CD4-positive, alpha-beta T cell treated with Interleukin-2 at 100 ng/mL for 4 hours (primary cell): Measurements from ENCODE around the gene TRMT44.
"Not testable (repeated sequence)": the region's sequence is repeated elsewhere in the genome, so short reads cannot be mapped to it uniquely, and the experiment has no call there.

Experiments
- DNase-seq: peaks from one replicate; pipeline ENCODE4 v3.0.0-alpha.2; 2020; ENCODE audit warnings: low spot score

Gene TRMT44

GRCh38 chr4:8494983-8495548, 54.5 kb downstream of the TRMT44 start:
- DNase-seq, result no peak

DNA sequence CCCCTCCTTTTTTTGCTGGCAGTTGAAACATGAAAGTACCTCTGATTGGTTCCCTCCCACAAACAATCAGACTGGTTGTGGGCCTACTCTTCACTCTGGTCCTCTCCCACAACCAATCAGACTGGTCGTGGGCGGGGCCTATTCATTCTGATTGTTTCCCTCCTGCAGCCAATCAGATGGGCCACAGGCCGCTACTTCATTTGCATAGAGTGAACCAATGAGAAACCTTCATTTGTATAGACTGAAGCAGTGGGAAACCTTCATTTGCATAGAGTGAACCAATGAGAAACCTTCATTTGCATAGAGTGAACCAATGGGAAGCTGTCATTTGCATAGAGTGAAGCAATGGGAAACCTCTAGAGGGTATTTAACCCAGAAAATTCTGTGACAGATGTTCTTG, 55.2 kb downstream of the TRMT44 start:
- no peak for DNase-seq

GRCh38 chr4:8497762-8498161, 57.2 kb downstream of the TRMT44 start:
- no peak for DNase-seq

- no peak for DNase-seq
Observed at GRCh38 chr4:8500966-8501365, 60.4 kb downstream of the TRMT44 start.

DNA sequence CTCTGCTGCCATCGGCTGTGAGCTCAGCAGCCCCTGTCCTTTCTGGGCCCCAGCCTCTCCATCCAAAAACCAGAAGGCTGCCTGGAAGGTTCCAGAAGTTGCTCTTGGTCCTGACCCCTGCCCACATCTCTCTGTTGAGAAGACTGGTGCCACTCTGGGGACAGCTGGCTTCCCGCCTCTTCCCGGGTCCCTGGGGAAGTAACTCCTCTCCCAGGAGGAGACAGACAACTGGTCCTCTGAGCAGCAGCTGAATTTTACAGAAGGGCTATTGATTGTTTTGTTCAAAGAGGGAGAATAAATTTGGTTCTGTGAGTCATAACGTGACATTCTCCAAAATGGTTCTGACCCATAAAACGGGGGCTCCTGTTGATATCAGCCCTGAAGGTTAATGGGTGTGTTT, 61.2 kb downstream of the TRMT44 start:
- no peak for DNase-seq

- DNase-seq, result no peak
Observed at GRCh38 chr4:8502371-8502770, 61.8 kb downstream of the TRMT44 start.

GRCh38 chr4:8502836-8503585, 62.4 kb downstream of the TRMT44 start:
- no peak for DNase-seq

DNA sequence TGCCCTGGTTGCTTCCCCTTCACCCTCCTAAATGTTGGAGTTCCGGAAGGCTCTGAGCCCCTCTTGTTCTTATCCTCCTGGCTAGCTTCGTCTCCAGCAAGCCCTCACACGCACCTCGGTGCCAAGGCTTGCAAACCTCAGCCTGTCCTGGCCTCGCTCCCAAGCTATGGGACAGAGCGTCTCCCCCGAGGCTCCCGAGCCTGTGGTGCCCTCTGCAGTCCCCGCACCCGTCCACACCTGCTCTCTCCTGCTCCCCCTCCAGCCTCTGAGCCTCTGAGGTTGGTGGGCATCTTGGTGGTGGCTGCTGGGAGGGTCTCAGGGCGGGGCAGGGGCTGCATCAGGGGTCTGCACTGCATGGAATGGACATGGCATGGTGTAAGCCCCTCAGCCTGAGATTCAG, 63.2 kb downstream of the TRMT44 start:
- no peak for DNase-seq

- DNase-seq, result no peak
Observed at GRCh38 chr4:8504279-8505007, 63.9 kb downstream of the TRMT44 start.

DNA sequence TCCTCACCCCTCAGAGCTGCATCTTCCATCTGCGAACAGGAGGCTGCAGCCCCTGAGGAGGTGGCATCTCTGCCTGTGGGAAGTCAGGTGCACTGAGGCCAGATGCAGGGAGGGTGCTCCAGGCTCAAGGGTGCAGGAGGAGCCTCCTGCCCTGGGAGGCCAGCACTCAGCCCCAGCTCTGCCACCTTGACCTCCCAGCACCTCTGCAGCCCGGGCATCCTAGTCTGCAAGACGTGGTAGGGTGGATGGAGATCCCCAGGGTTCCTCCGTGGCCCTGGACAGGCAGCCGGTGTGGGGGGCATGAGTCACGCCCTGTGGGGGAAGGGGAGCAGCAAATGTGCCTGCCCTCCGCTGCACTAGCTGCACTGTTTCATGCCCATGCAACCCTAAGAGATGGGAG, 64.7 kb downstream of the TRMT44 start:
- no peak for DNase-seq

DNA sequence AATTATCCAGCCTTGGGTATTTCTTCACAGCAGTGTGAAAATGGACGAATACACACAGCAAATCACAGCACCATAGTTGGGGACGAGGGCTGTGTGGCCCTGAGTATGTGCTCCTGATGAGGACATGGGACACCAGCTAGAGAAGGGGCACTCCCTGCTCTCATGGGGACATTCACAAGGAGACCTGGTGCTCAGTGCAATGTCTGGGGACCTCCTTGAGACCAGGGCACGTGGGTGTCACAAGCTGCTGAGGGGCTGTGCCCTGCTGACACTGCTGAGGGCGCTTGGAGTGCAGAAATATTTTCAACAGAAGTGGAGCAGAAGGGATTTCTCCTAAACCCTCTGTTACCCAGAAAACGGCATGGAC, 65.4 kb downstream of the TRMT44 start:
- DNase-seq, result no peak

GRCh38 chr4:8506373-8507195, 66.0 kb downstream of the TRMT44 start:
- DNase-seq, result no peak

DNA sequence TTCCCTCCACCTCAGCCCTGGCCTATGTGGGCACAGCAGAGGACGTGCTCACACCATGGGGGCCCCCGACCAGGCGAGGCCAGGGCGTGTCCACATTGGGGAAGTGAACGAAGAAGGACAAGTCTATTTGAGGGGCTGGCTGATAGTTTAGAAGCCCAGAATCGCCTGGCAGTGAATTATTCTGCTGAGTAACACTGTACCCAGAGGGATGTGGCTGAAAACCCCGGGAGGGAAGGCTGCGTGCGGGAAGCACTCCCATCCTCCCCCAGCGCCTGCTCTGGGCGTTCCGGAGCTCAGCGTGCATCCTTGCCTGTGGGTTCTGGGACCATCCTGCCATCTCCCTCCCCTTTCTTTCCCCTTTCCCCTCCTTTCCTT, 66.6 kb downstream of the TRMT44 start:
- no peak for DNase-seq

DNA sequence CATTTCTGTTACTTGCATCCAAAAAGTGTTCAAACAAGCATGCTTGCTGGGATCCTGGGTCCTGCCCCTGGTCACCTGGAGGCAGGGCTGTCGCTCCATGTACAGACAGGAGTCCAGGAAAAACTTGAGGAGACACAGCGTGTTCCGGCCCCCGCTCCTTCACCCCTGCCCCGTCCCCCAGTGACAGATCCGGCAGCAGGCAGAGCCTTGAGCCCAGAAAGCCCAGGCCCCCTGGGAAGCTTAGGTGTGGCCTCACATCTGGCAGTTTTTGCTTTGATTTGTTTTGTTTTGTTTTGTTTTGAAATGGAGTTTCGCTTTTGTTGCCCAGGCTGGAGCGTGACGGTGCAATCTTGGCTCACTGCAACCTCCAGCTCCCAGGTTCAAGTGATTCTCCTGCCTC, 67.0 kb downstream of the TRMT44 start:
- DNase-seq, result no peak

DNA sequence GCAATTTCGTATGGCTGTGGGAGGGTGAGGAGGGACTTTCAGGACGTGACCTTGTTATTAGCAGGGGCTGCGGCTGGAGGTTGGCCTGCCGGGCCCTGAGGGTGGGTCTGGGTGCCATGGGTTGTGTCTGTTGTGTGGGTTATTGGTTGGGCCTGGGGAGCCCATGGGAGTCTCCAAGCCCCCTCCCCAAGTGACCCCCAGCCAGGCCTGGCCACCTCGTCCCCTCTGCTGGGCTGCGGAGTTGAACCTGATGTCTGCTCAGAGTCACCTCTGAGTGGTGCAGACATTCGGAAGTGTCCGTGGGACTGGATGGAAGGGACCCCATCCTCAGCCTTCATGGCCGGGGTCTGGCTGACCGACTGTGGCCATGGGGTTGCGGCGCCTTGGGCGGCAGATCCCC, 67.7 kb downstream of the TRMT44 start:
- DNase-seq, result no peak

DNA sequence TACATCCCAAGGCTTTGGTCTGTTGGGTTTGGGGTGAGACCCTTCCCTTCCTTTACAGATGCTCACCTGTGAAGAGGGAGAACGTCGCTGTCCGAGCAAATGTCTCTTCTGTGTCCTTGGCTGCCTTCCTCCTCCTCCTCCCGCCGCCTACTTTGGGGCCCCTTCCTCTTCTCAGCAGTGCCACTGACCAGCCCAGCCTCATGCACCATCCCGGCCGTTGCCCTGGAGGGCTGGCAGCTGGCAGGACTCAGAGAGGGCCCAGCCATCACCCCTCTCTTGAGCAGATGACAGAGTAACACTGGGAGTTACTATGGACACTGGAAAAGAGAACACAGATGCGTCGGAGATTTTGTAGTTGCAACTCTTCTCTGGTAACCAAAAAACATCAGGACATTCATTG, 68.2 kb downstream of the TRMT44 start:
- no peak for DNase-seq

- DNase-seq, result no peak
Observed at GRCh38 chr4:8509311-8509950, 68.9 kb downstream of the TRMT44 start.

- no peak for DNase-seq
Observed at GRCh38 chr4:8510191-8510590, 69.6 kb downstream of the TRMT44 start.

- DNase-seq, result no peak
Observed at GRCh38 chr4:8510611-8511285, 70.2 kb downstream of the TRMT44 start.

- no peak for DNase-seq
Observed at GRCh38 chr4:8512510-8512909, 71.9 kb downstream of the TRMT44 start.

GRCh38 chr4:8513080-8513479, 72.5 kb downstream of the TRMT44 start:
- DNase-seq, result not testable (repeated sequence)

DNA sequence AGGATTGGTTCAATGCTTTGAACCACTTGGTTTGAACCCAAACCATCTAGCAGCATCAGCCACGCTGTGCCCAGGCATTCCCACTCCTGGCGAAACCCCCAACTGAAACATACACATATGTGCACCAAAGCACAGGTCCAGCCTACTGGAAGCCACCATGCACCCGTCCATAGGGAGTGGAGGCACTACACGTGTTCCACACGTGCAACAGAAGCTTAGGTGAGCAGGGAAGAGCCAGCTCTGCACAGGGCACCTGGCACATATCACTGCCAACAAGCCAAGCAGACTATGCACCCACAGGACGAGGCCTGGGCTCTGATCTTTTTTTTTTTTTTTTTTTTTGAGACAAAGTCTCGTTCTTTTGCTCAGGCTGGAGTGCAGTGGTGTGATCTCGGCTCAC, 73.4 kb downstream of the TRMT44 start:
- DNase-seq, result no peak
